Panc1 (cell line): ENCODE measurements around the gene PLEKHA1.

Experiments used
- CTCF ChIP-seq: fragments of 450-650 bp; IDR thresholded peaks from 2 replicates; pipeline ENCODE4 v1.5.1; 2017; ENCODE audit warnings: mild to moderate bottlenecking
- POLR2AphosphoS5 ChIP-seq: IDR thresholded peaks from 2 replicates; pipeline ENCODE4 v1.6.1; 2012; ENCODE audit warnings: mild to moderate bottlenecking, low read depth, low read length, moderate library complexity
- REST ChIP-seq, 2 experiments: IDR thresholded peaks; 2 replicates each; pipeline ENCODE4 v1.6.1; 2011 to 2012; ENCODE audit warnings: low read depth in 2 of 2, control low read depth in 1 of 2, low read length in 1 of 2, mild to moderate bottlenecking in 1 of 2, moderate library complexity in 1 of 2; ENCODE audit not compliant: insufficient read depth in 1 of 2
- SIN3A ChIP-seq: IDR thresholded peaks from 2 replicates; pipeline ENCODE4 v1.6.1; 2012; ENCODE audit warnings: low read depth, mild to moderate bottlenecking, low read length, moderate library complexity, borderline replicate concordance; ENCODE audit not compliant: insufficient read depth
- TCF7L2 ChIP-seq: IDR thresholded peaks from 2 replicates; pipeline ENCODE4 v1.6.1; 2011; ENCODE audit warnings: mild to moderate bottlenecking, low read depth, low read length, inconsistent platforms

GRCh38 chr10:122458693-122459092, 84.2 kb downstream of the PLEKHA1 start:
- TF ChIP-seq TCF7L2: no peak
- TF ChIP-seq CTCF: no peak
- no peak for TF ChIP-seq REST (IDR thresholded peaks at IDR 0.05; ENCODE audit: insufficient read depth in 1 of 2, low read depth in 2 of 2, low read length in 1 of 2)
- no peak for TF ChIP-seq POLR2AphosphoS5
- TF ChIP-seq SIN3A: no peak
